Inflammatory macrophage treated with lipopolysaccharide for 1 hour (primary cell): ENCODE results near the gene PPFIBP1.
"Not testable (repeated sequence)": the region's sequence is repeated elsewhere in the genome, so short reads cannot be mapped to it uniquely, and the experiment has no call there.

Experiments
- DNase-seq, 2 donors: peaks; one replicate each; pipeline ENCODE4 v3.0.0-alpha.2; 2020 to 2022

PPFIBP1 gene

GRCh38 chr12:27571463-27571862 is 47.5 kb downstream of the PPFIBP1 start:
- DNase-seq, result no peak

DNA sequence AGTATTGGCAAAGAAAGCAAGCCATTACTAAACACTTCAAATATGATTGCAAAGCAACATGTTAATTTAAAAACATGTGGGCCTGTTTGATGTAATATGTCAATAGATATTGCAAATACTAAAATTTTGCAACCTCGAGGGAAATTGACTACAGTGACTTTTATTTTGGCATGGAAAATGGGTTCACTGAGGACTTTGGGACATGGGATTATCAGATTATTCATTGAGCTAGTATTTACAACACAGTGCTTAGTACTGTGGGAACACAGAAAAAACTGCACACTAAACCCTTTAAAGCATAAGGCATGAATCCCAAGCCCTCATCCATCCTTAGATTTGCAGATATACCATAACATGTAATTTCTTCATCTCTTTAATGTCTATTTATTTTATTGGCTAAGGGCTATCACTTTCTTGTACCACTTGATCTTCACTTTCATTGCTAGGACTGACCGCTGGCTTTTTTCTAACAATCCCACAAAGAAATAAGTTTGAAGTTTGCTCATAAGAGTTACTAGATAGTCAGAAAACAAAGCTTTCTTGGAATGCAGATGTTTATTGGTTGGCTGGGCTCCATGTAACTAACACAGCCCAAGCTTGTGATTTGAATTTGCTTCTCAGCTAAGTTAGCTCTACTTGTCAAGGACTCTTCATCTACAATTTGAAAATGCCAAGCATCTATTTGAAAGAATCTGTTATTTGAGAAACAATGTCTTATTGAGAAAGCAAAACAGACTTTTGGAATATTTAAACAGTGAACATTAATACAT is 48.7 kb downstream of the PPFIBP1 start:
- DNase-seq, result no peak

GRCh38 chr12:27573972-27574371 is 50.0 kb downstream of the PPFIBP1 start:
- no peak for DNase-seq

GRCh38 chr12:27575090-27575761 is 51.2 kb downstream of the PPFIBP1 start:
- no peak for DNase-seq

DNA sequence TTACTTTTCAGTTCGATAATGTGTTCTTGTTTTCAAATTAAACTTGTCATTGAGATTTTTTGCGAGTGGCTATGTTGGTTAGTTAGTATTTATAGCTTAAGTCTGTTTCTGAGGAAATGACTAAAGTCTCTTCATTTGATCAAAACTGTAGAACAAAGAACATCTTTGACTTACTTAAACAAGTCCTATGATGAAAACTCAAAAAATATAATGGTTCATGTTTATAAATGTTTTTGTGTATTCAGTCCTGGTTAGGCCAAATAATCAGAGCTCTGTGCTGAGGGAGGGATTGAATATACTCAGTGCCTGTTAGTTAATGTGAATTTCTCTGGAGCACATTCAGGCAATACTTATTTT is 51.7 kb downstream of the PPFIBP1 start:
- no peak for DNase-seq

- no peak for DNase-seq
These were observed 52.8 kb downstream of the PPFIBP1 start for GRCh38 chr12:27576667-27577347.

DNA sequence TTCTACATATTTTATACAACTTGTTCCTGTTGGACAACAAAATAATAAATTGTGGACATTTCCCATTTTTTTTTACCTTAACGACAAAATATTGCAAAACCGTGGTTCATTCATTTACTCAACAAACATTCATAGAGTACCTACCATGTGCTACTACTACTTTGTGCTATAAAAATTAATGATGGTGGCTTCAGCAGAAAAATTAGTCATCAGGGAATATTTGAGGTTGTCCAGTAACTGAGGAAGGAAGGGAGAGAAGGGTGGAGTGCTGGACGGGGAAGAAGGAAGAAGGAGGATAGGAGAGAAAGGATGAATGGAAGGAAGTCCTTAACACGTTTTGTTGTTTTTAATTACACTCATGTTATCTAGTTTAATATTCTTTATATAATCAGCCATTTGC is 53.7 kb downstream of the PPFIBP1 start:
- no peak for DNase-seq

- DNase-seq, result no peak
These were observed 54.8 kb downstream of the PPFIBP1 start for GRCh38 chr12:27578689-27579372.

DNA sequence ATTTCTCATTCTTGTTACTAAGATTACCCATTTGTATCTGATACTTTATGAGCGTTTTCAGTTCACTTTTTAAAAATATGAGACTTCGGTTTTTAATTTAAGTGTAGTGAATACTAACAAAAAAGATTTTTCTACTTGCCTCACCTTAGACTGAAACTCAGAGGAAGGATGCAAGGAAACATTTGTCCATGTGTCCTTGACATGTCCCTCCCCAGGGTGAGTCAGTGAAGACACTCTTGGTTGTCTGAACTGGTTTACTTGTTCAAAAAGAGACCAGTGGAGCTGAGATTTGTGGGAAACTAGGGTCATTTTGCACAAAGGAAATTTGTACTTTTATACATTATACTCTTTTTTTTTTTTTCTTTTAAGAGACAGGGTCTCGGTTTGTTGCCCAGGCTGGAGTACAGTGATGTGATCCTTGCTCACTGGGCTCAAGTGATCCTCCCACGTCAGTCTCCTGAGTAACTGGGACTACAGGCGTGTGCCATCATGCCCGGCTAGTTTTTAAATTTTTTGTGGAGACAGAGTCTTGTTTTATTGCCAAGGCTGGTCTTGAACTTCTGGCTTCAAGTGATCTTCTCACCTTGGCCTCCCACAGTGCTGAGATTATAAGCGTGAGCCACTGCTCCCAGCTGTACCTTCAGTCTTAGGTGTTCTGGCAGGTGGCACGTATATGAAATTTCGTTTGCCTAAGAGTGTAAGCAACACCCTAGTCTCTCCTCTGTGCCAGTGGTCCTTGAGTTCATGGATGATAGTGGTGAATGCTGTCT is 56.7 kb downstream of the PPFIBP1 start:
- no peak for DNase-seq

- DNase-seq, result not testable (repeated sequence)
These were observed 57.3 kb downstream of the PPFIBP1 start for GRCh38 chr12:27581331-27581671.

DNA sequence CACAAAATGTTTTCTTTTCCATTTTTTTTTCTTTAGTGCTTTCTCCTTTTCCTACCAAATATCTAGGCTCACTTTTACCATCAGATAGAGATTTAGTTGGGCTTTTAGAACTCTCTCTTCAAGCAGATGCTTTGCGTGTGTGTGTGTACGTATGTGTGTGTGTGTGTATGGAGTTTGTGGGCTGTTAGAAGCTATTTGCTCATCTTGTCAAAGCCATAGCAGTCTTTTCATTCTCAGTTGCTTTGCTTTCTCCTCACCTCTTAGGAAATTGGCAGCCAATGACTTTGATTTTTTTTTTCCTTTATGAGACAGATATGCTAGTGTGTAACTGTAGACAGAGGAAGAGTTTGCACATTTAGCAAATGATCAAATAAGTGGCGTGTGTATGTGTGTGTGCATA is 57.8 kb downstream of the PPFIBP1 start:
- DNase-seq, result not testable (repeated sequence)

- not testable (repeated sequence) for DNase-seq
These were observed 58.4 kb downstream of the PPFIBP1 start for GRCh38 chr12:27582445-27582844.

DNA sequence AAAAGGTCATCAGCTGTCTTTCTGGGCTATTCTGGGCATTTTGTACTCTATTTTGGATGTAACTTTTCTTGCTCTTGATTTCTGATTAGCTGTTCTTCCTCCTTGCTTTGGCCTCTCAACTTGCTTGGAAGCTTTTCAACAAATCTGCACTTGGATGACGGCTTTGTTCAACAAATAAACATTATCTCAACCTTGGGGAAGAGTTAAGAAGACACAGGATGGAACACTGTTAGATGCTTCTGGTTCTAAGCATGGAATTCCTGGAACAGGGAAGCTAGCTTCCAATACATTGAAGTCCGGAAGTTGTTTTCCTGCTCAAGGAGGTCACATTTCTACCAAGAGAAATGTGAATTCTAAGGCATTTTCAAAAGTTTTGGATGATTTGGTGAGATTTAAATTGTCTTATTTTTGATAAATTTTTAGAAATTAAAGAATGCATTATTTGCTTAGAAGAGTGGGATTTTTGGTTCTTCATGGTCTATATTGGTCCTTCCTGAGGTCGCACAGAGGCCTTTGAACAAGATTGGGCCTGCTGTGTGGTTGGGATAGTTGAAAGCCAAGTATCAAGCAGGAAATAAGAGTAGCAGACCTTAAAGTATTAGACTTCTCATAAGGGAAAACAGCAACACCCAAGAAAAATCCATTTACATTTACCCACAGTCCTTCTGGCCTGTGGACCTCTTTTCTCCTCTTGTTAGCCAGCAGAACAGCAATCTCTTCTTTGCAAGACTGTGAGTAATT is 59.2 kb downstream of the PPFIBP1 start:
- DNase-seq, result no peak

- no peak for DNase-seq
These were observed 60.0 kb downstream of the PPFIBP1 start for GRCh38 chr12:27583981-27584380.

- DNase-seq, result no peak
These were observed 61.8 kb downstream of the PPFIBP1 start for GRCh38 chr12:27585739-27586265.

GRCh38 chr12:27588075-27588730 is 64.2 kb downstream of the PPFIBP1 start:
- DNase-seq, result not testable (repeated sequence)

DNA sequence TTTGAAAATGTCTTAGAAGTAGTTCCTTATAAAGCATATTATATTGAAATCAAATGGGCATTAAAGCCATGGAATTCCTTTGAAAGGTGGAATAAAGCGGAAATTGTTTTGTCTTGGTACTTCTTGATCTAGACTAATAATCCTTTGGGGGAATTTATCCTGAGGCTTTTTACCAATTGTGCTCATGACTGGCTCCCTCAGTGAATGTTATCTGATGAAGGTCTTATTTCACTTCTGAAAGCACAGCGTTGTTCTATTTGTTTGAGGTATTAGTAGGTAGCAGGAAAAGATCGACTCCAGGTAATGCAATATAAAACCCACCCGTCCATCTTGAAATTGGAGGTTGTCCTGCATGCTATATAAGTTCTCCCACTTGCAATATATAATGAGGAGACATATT is 64.8 kb downstream of the PPFIBP1 start:
- DNase-seq, result no peak

- no peak for DNase-seq
These were observed 65.4 kb downstream of the PPFIBP1 start for GRCh38 chr12:27589419-27589818.

DNA sequence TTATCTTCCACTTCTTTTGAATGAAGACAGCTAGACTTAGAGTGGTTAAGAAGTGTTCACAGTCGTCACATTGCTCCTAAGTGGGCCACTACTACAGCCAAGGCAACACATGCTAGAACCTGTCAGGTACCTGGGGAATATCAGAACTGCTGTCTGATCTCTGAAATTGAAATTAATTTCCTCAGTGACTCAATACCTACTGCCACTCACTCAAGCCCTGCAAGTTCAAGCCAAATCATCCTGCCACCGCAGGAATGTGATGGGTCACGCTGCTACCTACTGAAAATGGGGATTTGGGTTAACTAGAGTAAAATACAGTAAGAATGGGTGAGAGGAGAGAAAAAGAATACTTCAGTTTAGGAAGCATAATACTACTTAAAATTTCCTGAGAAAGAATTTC is 67.7 kb downstream of the PPFIBP1 start:
- DNase-seq, result not testable (repeated sequence)

GRCh38 chr12:27592548-27592947 is 68.5 kb downstream of the PPFIBP1 start:
- no peak for DNase-seq

- no peak for DNase-seq
These were observed 69.3 kb downstream of the PPFIBP1 start for GRCh38 chr12:27593266-27593665.
